ENCODE data around the gene ING1. TPM values are rescaled to one million over a fixed set of nuclear protein-coding genes. Genes with fewer than 3 reads are reported as not detected.

The ING1 gene
- total and polyA plus RNA-seq, 2 donors: 8.0 to 25.2 TPM

DNA sequence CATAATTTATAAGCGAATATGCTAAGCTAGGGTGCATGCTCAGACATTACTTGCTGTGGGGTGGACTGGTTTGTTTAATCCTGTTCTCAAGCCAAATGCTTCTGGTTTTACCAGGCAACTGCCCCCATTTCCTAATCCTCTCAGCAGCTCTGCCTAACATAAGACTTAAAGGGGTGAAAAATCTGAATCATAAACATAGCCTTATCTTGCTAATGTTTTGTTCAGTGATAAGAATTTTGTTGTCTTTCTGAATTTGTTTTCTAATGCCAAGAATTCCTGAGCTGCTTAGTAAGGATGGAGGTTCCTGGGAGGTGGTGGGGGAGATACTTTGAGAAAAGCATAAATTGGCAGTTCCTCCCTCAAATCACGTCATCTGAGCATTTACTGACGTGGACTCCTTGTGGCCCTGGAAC lies 42.7 kb downstream of the ING1 start:
- DNase-seq (ENCODE audit: extremely low spot score): no peak
- H3K4me3 ChIP-seq (ENCODE audit: low read depth, low read length): no peak overlapping the region
- WGBS: 53% methylated on average over 3 of the region's 3 CpGs
- H3K36me3 ChIP-seq (ENCODE audit: insufficient read depth): no peaks in the 10 kb centered on the region
- no peaks in the 10 kb centered on the region for H3K4me1 ChIP-seq (ENCODE audit: insufficient read depth)
- no peak overlapping the region for H3K27ac ChIP-seq (ENCODE audit: low read depth)

DNA sequence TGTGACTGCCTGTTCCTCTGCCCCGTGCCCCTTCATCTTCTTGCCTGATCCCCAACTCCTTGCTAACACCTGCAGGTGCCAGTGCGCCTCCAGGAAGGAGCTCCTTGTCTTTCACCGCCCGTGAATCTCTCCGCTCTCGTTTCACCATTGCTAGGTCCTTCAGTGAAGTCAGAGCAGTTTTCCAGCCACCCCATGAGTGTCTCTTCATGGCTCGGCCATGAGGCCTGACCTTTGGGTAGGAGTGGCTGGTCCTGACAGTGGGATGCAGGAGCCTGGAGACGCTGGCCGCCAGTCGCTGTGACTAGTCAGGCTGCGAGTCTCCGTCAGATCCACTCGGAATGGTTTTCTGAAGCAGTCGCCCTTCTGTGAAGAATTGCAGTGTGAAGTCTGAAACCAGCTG lies 43.8 kb downstream of the ING1 start:
- WGBS: 89% methylated on average over 14 of the region's 14 CpGs
- H3K36me3 ChIP-seq (ENCODE audit: insufficient read depth): no peaks in the 10 kb centered on the region
- no peak for DNase-seq (ENCODE audit: extremely low spot score)
- H3K27ac ChIP-seq (ENCODE audit: low read depth): no peak overlapping the region
- no peaks in the 10 kb centered on the region for H3K4me1 ChIP-seq (ENCODE audit: insufficient read depth)
- no peak overlapping the region for H3K4me3 ChIP-seq (ENCODE audit: low read depth, low read length)

- Histone ChIP-seq H3K36me3 (ENCODE audit: insufficient read depth) (no peaks in the 10 kb centered on the region), H3K4me3 (ENCODE audit: low read depth, low read length) (no peak overlapping the region), H3K4me1 (ENCODE audit: insufficient read depth) (no peaks in the 10 kb centered on the region), H3K27ac (ENCODE audit: low read depth) (no peak overlapping the region)
- no peak for DNase-seq (ENCODE audit: extremely low spot score)
- WGBS: 56% methylated on average over 4 of the region's 4 CpGs
These were observed 44.8 kb downstream of the ING1 start for GRCh38 chr13:110758195-110758805.

- Histone ChIP-seq H3K4me1 (ENCODE audit: insufficient read depth) (no peaks in the 10 kb centered on the region), H3K27ac (ENCODE audit: low read depth) (no peak overlapping the region), H3K36me3 (ENCODE audit: insufficient read depth) (no peaks in the 10 kb centered on the region), H3K4me3 (ENCODE audit: low read depth, low read length) (no peak overlapping the region)
- 88% methylated on average over 4 of the region's 4 CpGs for WGBS
- no peak for DNase-seq (ENCODE audit: extremely low spot score)
These were observed 46.2 kb downstream of the ING1 start for GRCh38 chr13:110759710-110760109.

DNA sequence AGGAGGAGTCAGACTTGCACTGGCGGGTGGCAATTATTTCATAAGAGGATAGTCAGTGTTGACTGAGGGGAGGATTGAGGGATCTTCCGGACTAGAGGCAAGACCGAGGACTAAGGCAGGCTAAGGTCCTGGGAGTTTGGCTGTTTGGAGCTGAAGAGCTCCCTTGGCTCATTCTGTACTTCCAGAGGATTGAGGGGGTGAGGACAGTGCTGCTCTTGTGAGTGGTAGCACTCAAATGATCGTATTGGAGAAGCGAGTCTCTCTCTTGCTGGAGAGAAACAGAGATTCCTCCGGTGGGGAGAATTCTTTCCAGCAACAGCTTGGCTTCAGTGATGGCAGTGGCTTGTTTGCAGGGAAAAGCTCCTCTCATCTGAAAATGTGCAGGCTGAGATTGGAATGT lies 47.1 kb downstream of the ING1 start:
- no peak overlapping the region for H3K4me3 ChIP-seq (ENCODE audit: low read depth, low read length)
- 92% methylated on average over 6 of the region's 6 CpGs for WGBS
- no peak for DNase-seq (ENCODE audit: extremely low spot score)
- H3K4me1 ChIP-seq (ENCODE audit: insufficient read depth): no peaks in the 10 kb centered on the region
- H3K36me3 ChIP-seq (ENCODE audit: insufficient read depth): no peaks in the 10 kb centered on the region
- no peak overlapping the region for H3K27ac ChIP-seq (ENCODE audit: low read depth)

- DNase-seq (ENCODE audit: extremely low spot score): no peak
- Histone ChIP-seq H3K36me3 (ENCODE audit: insufficient read depth) (no peaks in the 10 kb centered on the region), H3K4me1 (ENCODE audit: insufficient read depth) (no peaks in the 10 kb centered on the region), H3K4me3 (ENCODE audit: low read depth, low read length) (no peak overlapping the region), H3K27ac (ENCODE audit: low read depth) (no peak overlapping the region)
- WGBS: 82% methylated on average over 4 of the region's 4 CpGs
These were observed 53.4 kb downstream of the ING1 start for GRCh38 chr13:110766671-110767430.

DNA sequence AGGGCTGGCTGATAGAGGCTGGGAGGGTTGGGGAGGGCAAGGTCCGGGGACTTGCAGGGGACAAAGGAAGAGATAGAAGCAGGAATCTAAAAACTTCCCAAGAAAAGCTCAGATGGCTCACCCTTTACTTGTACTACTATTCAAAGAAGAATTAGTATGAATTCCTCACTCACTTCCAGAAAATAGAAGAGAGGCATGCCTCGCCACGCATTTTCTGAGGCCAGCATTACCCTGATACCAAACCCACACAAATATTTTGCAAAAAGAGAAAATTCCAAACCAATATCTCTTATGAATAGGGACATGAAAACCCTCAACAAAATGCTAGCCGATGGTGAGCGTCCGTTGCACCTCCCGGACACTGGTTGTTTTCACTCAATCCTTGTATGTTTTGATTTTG lies 54.0 kb downstream of the ING1 start:
- no peaks in the 10 kb centered on the region for H3K4me1 ChIP-seq (ENCODE audit: insufficient read depth)
- WGBS: 83% methylated on average over 7 of the region's 7 CpGs
- DNase-seq (ENCODE audit: extremely low spot score): no peak
- H3K36me3 ChIP-seq (ENCODE audit: insufficient read depth): no peaks in the 10 kb centered on the region
- H3K4me3 ChIP-seq (ENCODE audit: low read depth, low read length): no peak overlapping the region
- H3K27ac ChIP-seq (ENCODE audit: low read depth): no peak overlapping the region

DNA sequence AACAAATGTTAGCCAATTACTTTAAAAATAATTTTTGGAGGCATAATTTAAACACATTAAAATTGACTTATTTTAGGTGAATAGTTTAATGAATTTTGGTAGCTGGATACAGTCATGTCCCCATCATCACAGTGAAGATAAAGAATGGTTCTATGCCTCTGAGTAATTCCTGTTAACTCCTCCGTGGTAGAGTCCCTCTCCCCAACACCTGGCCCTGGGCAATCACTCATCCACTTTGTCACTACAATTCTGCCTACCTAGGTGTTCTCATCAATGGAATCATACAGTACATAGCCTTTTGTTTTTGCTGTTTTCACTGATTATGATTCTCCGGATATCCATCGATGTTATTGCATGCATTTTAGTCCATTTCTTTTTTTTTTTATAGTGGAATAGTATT lies 55.6 kb downstream of the ING1 start:
- WGBS: 86% methylated on average over 3 of the region's 3 CpGs
- H3K36me3 ChIP-seq (ENCODE audit: insufficient read depth): no peaks in the 10 kb centered on the region
- no peaks in the 10 kb centered on the region for H3K4me1 ChIP-seq (ENCODE audit: insufficient read depth)
- DNase-seq (ENCODE audit: extremely low spot score): no peak
- no peak overlapping the region for H3K4me3 ChIP-seq (ENCODE audit: low read depth, low read length)
- H3K27ac ChIP-seq (ENCODE audit: low read depth): no peak overlapping the region

DNA sequence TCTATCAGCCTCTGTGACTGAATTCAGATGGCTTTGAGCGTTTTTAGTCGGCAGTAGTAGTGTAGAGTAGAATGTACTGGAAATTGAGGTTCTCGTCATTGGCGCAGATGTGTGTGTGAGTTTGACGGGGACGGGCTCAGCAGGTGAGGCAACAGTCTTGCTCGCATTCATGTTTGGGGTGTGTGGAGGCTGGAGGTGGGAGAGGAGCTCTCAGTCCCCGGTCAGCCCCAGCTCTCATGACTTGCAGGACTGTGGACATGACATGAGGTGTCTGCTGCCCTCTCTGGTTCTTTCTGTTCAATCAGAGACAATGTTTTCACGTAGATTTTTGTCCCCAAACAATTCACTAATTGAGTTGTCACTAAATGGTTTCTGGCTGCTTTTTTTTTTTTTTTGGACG lies 57.2 kb downstream of the ING1 start:
- H3K27ac ChIP-seq (ENCODE audit: low read depth): no peak overlapping the region
- H3K36me3 ChIP-seq (ENCODE audit: insufficient read depth): no peaks in the 10 kb centered on the region
- no peak for DNase-seq (ENCODE audit: extremely low spot score)
- H3K4me1 ChIP-seq (ENCODE audit: insufficient read depth): no peaks in the 10 kb centered on the region
- 78% methylated on average over 10 of the region's 10 CpGs for WGBS
- no peak overlapping the region for H3K4me3 ChIP-seq (ENCODE audit: low read depth, low read length)

DNA sequence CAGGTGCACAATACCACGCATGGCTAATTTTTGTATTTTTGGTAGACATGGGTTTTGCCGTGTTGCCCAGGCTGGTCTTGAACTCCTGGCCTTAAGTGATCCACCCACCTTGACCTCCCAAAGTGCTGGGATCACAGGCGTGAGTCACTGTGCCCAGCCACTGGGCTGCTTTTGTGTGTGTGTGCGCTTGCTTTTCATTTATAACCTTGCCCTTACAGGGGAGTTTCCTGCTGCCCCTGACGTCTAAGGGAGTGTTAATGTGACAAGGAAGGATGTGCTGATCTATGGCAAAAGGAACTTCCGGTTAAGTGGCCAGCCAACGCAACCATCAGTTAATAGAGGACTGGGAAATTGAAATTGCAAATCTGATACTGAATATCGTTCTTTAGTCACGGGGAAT lies 57.7 kb downstream of the ING1 start:
- Histone ChIP-seq H3K4me3 (ENCODE audit: low read depth, low read length) (no peak overlapping the region), H3K36me3 (ENCODE audit: insufficient read depth) (no peaks in the 10 kb centered on the region), H3K4me1 (ENCODE audit: insufficient read depth) (no peaks in the 10 kb centered on the region), H3K27ac (ENCODE audit: low read depth) (no peak overlapping the region)
- no peak for DNase-seq (ENCODE audit: extremely low spot score)
- 62% methylated on average over 9 of the region's 9 CpGs for WGBS

DNA sequence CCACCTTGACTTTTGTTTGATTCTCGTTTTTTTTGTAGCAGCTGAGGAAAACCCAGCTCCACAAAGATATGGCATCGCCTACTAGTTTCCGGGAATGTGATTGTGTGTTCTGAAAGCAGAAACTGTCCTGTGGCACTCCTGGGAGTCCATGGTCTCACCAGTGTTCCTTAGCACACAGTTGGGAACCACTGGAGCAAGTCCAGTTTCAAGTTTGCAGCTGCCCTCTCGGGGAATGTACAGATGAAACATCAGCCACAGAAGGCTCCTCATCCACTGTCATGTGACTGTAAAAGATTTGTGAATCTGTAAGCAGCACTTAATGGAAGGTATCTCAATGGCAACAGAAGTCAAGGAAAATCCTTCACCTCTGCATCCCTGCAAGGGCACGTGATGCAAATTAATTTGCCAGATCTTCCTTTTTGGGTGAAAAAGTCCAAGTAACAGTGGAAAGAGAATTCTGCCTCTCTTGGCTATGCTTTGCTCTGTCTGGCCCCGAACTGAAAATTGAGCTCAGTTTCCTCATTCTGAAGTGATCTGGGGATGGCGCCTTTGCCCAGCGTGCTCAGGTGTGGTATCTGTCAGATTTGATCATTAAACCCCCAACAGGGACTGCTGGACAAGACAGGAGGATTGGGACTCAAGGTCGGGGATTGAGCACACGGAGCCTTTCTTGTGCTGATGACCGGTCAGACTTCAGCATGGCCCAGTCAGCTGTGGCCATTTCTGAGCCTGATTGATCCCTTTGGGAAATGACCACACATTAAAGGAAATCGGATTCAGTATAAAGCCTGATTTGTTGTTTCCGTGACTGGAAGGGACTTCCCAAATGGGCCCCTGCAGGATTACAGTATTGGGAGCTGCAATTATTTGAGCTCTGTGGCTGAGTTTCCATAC lies 58.8 kb downstream of the ING1 start:
- DNase-seq (ENCODE audit: extremely low spot score): no peak
- Histone ChIP-seq H3K36me3 (ENCODE audit: insufficient read depth) (no peaks in the 10 kb centered on the region), H3K4me1 (ENCODE audit: insufficient read depth) (no peaks in the 10 kb centered on the region), H3K27ac (ENCODE audit: low read depth) (no peak overlapping the region), H3K4me3 (ENCODE audit: low read depth, low read length) (no peak overlapping the region)
- 82% methylated on average over 13 of the region's 13 CpGs for WGBS

Measured in urinary bladder (tissue), 4 donors.